ENCODE measurements around the gene ZNF615. TPM values are rescaled to one million over a fixed set of nuclear protein-coding genes. Genes with fewer than 3 reads are reported as not detected.
"Not testable (repeated sequence)": the region's sequence is repeated elsewhere in the genome, so short reads cannot be mapped to it uniquely, and the experiment has no call there.

ZNF615 gene
- total RNA-seq, 1 experiment from 2014 or later: 0.80 TPM

DNA sequence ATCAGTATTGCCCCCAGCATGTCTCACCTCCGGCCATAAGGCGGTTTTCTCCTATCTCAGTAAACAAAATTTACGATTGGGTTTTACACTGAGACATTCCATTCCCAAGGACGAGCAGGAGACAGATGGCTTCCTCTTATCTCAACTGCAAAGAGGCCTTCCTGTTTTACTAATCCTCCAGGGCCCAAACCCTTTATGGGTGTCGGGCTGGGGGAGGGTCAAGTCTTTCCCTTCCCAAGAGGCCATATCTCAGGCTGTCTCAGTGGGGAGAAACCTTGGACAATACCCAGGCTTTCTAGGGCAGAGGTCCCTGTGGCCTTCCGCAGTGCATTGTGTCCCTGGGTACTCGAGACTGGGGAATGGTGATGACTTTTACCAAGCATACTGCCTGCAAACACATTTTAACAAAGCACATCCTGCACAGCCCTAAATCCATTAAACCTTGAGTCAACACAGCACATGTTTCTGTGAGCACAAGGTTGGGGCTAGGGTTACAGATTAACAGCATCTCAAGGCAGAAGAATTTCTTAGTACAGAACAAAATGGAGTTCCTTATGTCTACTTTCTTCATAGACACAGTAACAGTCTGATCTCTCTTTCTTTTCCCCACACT lies 47.3 kb downstream of the ZNF615 start:
- H3K27me3 ChIP-seq (ENCODE audit: control insufficient read depth, insufficient read depth, low read length); H3K4me3 ChIP-seq (ENCODE audit: insufficient read depth, low read depth, low read length); DNase-seq; H3K36me3 ChIP-seq (replicated peaks; ENCODE audit: control insufficient read depth, insufficient read depth, low read length): not testable (repeated sequence)

- Histone ChIP-seq H3K27me3 (ENCODE audit: control insufficient read depth, insufficient read depth, low read length) (no peaks in the 10 kb centered on the region), H3K4me3 (ENCODE audit: insufficient read depth, low read depth, low read length) (no peak overlapping the region), H3K36me3 (replicated peaks; ENCODE audit: control insufficient read depth, insufficient read depth, low read length) (no peaks in the 10 kb centered on the region)
- no peak for DNase-seq
Measured at GRCh38 chr19:51959791-51960190, 48.2 kb downstream of the ZNF615 start.

- DNase-seq: not testable (repeated sequence)
Measured at GRCh38 chr19:51957846-51958245, 50.2 kb downstream of the ZNF615 start.

GRCh38 chr19:51948975-51949374 lies 59.0 kb downstream of the ZNF615 start:
- DNase-seq: no peak
- peaks cover 19% of the 10 kb centered on the region for H3K36me3 ChIP-seq (replicated peaks; ENCODE audit: control insufficient read depth, insufficient read depth, low read length)
- no peak overlapping the region for H3K4me3 ChIP-seq (ENCODE audit: insufficient read depth, low read depth, low read length)
- no peaks in the 10 kb centered on the region for H3K27me3 ChIP-seq (ENCODE audit: control insufficient read depth, insufficient read depth, low read length)

More at GRCh38 chr19:51957846-51958245, 50.2 kb downstream of the ZNF615 start:
- H3K27me3 ChIP-seq (ENCODE audit: control insufficient read depth, insufficient read depth, low read length); H3K4me3 ChIP-seq (ENCODE audit: insufficient read depth, low read depth, low read length); H3K36me3 ChIP-seq (replicated peaks; ENCODE audit: control insufficient read depth, insufficient read depth, low read length): not testable (repeated sequence)

- H3K27me3 ChIP-seq (ENCODE audit: control insufficient read depth, insufficient read depth, low read length): no peaks in the 10 kb centered on the region
- peaks cover 36% of the 10 kb centered on the region for H3K36me3 ChIP-seq (replicated peaks; ENCODE audit: control insufficient read depth, insufficient read depth, low read length)
- H3K4me3 ChIP-seq (ENCODE audit: insufficient read depth, low read depth, low read length): no peak overlapping the region
- DNase-seq: no peak
Measured at GRCh38 chr19:51946602-51947001, 61.4 kb downstream of the ZNF615 start.

GRCh38 chr19:51944798-51945552 lies 63.0 kb downstream of the ZNF615 start:
- Histone ChIP-seq H3K36me3 (replicated peaks; ENCODE audit: control insufficient read depth, insufficient read depth, low read length) (peaks cover 51% of the 10 kb centered on the region), H3K27me3 (ENCODE audit: control insufficient read depth, insufficient read depth, low read length) (no peaks in the 10 kb centered on the region), H3K4me3 (ENCODE audit: insufficient read depth, low read depth, low read length) (no peak overlapping the region)
- no peak for DNase-seq

Other genes with a start within 250 kb of the ZNF615 start
- gene FPR2, start 247.0 kb downstream of the ZNF615 start, total RNA-seq (2014; rRNA removed; shearing (Covaris generic)): not detected in 2 replicates
- not detected in 2 replicates for gene FPR3, start 213.1 kb downstream of the ZNF615 start, total RNA-seq (2014; rRNA removed; shearing (Covaris generic))
- 6.5 and 15.0 TPM in 2 replicates for gene ZNF577, start 120.3 kb downstream of the ZNF615 start, total RNA-seq (2014; rRNA removed; shearing (Covaris generic))
- gene ZNF649, start 103.2 kb downstream of the ZNF615 start, total RNA-seq (2014; rRNA removed; shearing (Covaris generic)): 8.3 and 17.0 TPM in 2 replicates
- 7.9 and 8.6 TPM in 2 replicates for gene ZNF613, start 80.7 kb downstream of the ZNF615 start, total RNA-seq (2014; rRNA removed; shearing (Covaris generic))
- 0.15 and 0.28 TPM in 2 replicates for gene ZNF350, start 21.4 kb downstream of the ZNF615 start, total RNA-seq (2014; rRNA removed; shearing (Covaris generic))
- 7.3 and 13.5 TPM in 2 replicates for gene ZNF614, start 20.2 kb upstream of the ZNF615 start, total RNA-seq (2014; rRNA removed; shearing (Covaris generic))
- 2.3 and 2.9 TPM in 2 replicates for gene ZNF432, start 40.6 kb upstream of the ZNF615 start, total RNA-seq (2014; rRNA removed; shearing (Covaris generic))
- gene ZNF841, start 87.6 kb upstream of the ZNF615 start, total RNA-seq (2014; rRNA removed; shearing (Covaris generic)): 4.0 and 4.1 TPM in 2 replicates
- 4.8 and 10.3 TPM in 2 replicates for gene ZNF616, start 131.7 kb upstream of the ZNF615 start, total RNA-seq (2014; rRNA removed; shearing (Covaris generic))
- gene ZNF836, start 163.4 kb upstream of the ZNF615 start, total RNA-seq (2014; rRNA removed; shearing (Covaris generic)): 4.7 and 7.5 TPM in 2 replicates
- gene PPP2R1A, start 181.8 kb upstream of the ZNF615 start, total RNA-seq (2014; rRNA removed; shearing (Covaris generic)): 439 and 477 TPM in 2 replicates